Neural crest cell (in vitro differentiated cells): ENCODE measurements around the gene TIAM1. TPM values are rescaled to one million over a fixed set of nuclear protein-coding genes. Genes with fewer than 3 reads are reported as not detected.

Experiments used
- DNase-seq: peaks from one replicate; pipeline ENCODE4 v3.0.0; 2021; ENCODE audit warnings: low read depth, mixed read lengths, low spot score
- H3K27ac Mint-ChIP-seq: one replicate; pipeline ENCODE4 v1.8.0; 2021; ENCODE audit warnings: mild to moderate bottlenecking, mixed read lengths; ENCODE audit not compliant: unreplicated experiment
- H3K27me3 Mint-ChIP-seq: 2 replicates; pipeline ENCODE4 v1.8.0; 2021; ENCODE audit warnings: low read depth, mild to moderate bottlenecking, mixed read lengths
- H3K36me3 Mint-ChIP-seq: 2 replicates; pipeline ENCODE4 v1.8.0; 2021; ENCODE audit warnings: low read depth, mild to moderate bottlenecking, mixed read lengths
- H3K4me1 Mint-ChIP-seq: 2 replicates; pipeline ENCODE4 v1.8.0; 2021; ENCODE audit warnings: mixed read lengths
- H3K4me3 Mint-ChIP-seq: one replicate; pipeline ENCODE4 v1.8.0; 2021; ENCODE audit warnings: mild to moderate bottlenecking, mixed read lengths
- H3K9me3 Mint-ChIP-seq: 2 replicates; pipeline ENCODE4 v1.8.0; 2021; ENCODE audit warnings: mixed read lengths
- CTCF ChIP-seq: fragments of 200-600 bp; sonication (generic); conservative IDR thresholded peaks from 2 replicates; pipeline ENCODE4 v1.5.0; 2021; ENCODE audit warnings: antibody characterized with exemption, mild to moderate bottlenecking
- total RNA-seq: library from RNA; stranded (reverse); gene quantifications from 2 replicates; pipeline ENCODE4 v1.2.1, GENCODE V29; 2021

TIAM1 gene
- total RNA-seq, 1 donor from 2014 or later = 53.6 TPM

GRCh38 chr21:31363720-31364119 is 19.7 kb upstream of the TIAM1 start:
- Mint-ChIP-seq H3K36me3 (peaks cover 6% of the 10 kb centered on the region), H3K4me3 (no peak overlapping the region), H3K27ac (no peak overlapping the region), H3K9me3 (no peaks in the 10 kb centered on the region), H3K27me3 (no peaks in the 10 kb centered on the region), H3K4me1 (peaks cover 33% of the 10 kb centered on the region)
- DNase-seq = no peak
- TF ChIP-seq CTCF = no peak

GRCh38 chr21:31360717-31361116 is 16.7 kb upstream of the TIAM1 start:
- no peak for TF ChIP-seq CTCF
- H3K27ac Mint-ChIP-seq = no peak overlapping the region
- H3K36me3 Mint-ChIP-seq = peaks cover 6% of the 10 kb centered on the region
- peaks cover 25% of the 10 kb centered on the region for H3K4me1 Mint-ChIP-seq
- H3K9me3 Mint-ChIP-seq = no peaks in the 10 kb centered on the region
- no peaks in the 10 kb centered on the region for H3K27me3 Mint-ChIP-seq
- no peak for DNase-seq
- H3K4me3 Mint-ChIP-seq = no peak overlapping the region

- no peak for DNase-seq
- Mint-ChIP-seq H3K27ac (no peak overlapping the region), H3K36me3 (peaks cover 3% of the 10 kb centered on the region), H3K4me1 (peaks cover 13% of the 10 kb centered on the region), H3K9me3 (no peaks in the 10 kb centered on the region), H3K4me3 (no peak overlapping the region), H3K27me3 (no peaks in the 10 kb centered on the region)
- TF ChIP-seq CTCF = no peak
Observed at GRCh38 chr21:31358158-31358557, 14.1 kb upstream of the TIAM1 start.

- DNase-seq = no peak
- no peak overlapping the region for H3K27ac Mint-ChIP-seq
- H3K36me3 Mint-ChIP-seq = peaks cover 3% of the 10 kb centered on the region
- no peak for TF ChIP-seq CTCF
- H3K27me3 Mint-ChIP-seq = no peaks in the 10 kb centered on the region
- H3K9me3 Mint-ChIP-seq = no peaks in the 10 kb centered on the region
- H3K4me1 Mint-ChIP-seq = peaks cover 12% of the 10 kb centered on the region
- no peak overlapping the region for H3K4me3 Mint-ChIP-seq
Observed at GRCh38 chr21:31356440-31356839, 12.4 kb upstream of the TIAM1 start.

GRCh38 chr21:31354604-31355443 is 10.8 kb upstream of the TIAM1 start:
- Mint-ChIP-seq H3K9me3 (no peaks in the 10 kb centered on the region), H3K36me3 (peaks cover 8% of the 10 kb centered on the region), H3K27me3 (no peaks in the 10 kb centered on the region), H3K4me1 (peaks cover 24% of the 10 kb centered on the region), H3K4me3 (no peak overlapping the region), H3K27ac (no peak overlapping the region)
- no peak for DNase-seq
- TF ChIP-seq CTCF = no peak
